ENCODE data around the gene KLHL22.
A peak's percentile ranks its signal among the peaks of the same experiment; 100 is the strongest.
"Not testable (repeated sequence)": the region's sequence is repeated elsewhere in the genome, so short reads cannot be mapped to it uniquely, and the experiment has no call there.

Gene KLHL22

DNA sequence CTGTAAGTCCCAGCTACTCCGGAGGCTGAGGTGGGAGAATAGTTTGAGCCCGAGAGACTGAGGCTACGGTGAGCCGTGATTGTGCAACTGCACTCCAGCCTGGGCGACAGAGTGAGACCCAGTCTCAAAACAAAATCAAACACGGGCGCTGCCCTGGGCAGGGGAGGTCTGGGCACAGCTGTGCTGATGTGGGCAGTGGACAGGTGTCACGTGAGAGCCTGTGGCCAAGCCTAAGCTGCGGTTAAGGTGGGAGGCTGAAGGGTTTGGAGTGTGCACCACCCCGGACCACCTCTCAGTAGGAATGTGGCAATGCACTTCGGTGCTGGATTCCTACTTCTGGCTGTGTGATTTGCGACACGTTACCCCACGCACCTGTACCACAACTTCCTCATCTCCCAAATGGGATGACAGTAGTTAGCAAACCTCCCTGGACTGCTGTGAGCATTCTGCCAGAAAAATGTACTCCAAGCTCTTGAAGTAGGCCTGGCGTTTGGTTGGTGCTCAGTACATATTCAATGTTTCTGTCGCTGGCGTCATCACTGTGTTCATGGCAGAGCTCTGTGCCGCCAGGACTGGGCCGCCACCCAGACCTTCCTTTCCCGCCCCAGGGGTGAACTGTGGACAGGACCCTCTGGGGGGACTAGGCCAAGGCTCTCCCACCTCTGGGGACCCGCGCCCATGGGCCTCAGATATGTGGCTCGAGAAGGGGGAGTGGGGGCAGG lies 102.5 kb downstream of the KLHL22 start:
- TF ChIP-seq TAF1 (IDR thresholded peaks at IDR 0.05; ENCODE audit: low read depth, low read length) (no peak), POLR2A (IDR thresholded peaks at IDR 0.05; ENCODE audit: low read depth, low read length) (no peak)
- no peak for DNase-seq (ENCODE audit: insufficient read length, low spot score)
- FAIRE-seq = peak; percentile 26

DNA sequence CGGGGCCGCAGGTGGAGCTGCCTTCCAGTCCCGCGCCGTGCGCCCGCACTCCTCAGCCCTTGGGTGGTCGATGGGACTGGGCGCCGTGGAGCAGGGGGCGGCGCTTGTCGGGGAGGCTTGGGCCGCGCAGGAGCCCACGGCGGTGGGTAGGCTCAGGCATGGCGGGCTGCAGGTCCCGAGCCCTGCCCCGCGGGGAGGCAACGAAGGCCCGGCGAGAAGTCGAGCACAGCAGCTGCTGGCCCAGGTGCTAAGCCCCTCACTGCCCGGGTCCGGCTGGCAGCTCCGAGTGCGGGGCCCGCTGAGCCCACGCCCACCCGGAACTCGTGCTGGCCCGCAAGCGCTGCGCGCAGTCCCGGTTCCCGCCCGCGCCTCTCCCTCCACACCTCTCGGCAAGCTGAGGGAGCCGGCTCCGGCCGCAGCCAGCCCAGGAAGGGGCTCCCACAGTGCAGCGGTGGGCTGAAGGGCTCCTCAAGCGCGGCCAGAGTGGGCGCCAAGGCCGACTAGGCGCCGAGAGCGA lies 103.2 kb downstream of the KLHL22 start:
- FAIRE-seq; DNase-seq (ENCODE audit: insufficient read length, low spot score): not testable (repeated sequence)
